Endothelial cell of umbilical vein (primary cell): ENCODE measurements around the gene CCR8. TPM values are rescaled to one million over a fixed set of nuclear protein-coding genes. Genes with fewer than 3 reads are reported as not detected.
"Not testable (repeated sequence)": the region's sequence is repeated elsewhere in the genome, so short reads cannot be mapped to it uniquely, and the experiment has no call there.

Source experiments
- BruUV-seq: library from RNA; stranded (reverse); fragments of 400-500 nt; replicated peaks from 2 replicates; lab custom pipeline; 2021; lab: Mats Ljungman, UMichigan
- CTCF ChIA-PET: fragments of 300-600, 350-600 bp; sonication (Branson Sonifier 250); formaldehyde crosslinking; loops from one replicate; lab custom pipeline; 2021; ENCODE audit warnings: antibody characterized with exemption, inconsistent platforms; lab: Charles Lee
- POLR2A ChIA-PET: fragments of 300-600, 350-600 bp; sonication (Branson Sonifier 250); formaldehyde crosslinking; loops from one replicate; lab custom pipeline; 2021; ENCODE audit warnings: antibody characterized with exemption, inconsistent platforms; lab: Charles Lee
- DNase-seq: peaks from one replicate; pipeline ENCODE4 v3.0.0-alpha.2; 2011; ENCODE audit warnings: low read depth, low spot score
- FAIRE-seq: peaks from 2 replicates; lab custom pipeline; 2011; peaks lifted over from hg19 to GRCh38; lab: Jason Lieb, UNC
- H2AFZ ChIP-seq: 2 replicates; pipeline ENCODE4 v1.6.0; 2012; ENCODE audit warnings: low read depth, low read length, control low read depth, inconsistent platforms
- H3K27ac ChIP-seq: 2 replicates; pipeline ENCODE4 v1.5.1; 2011; ENCODE audit warnings: low read depth, mild to moderate bottlenecking, control low read depth, low read length, moderate library complexity; ENCODE audit not compliant: insufficient read depth
- H3K27me3 ChIP-seq, 2 experiments: 2 replicates each; pipeline versions ENCODE4 v1.6.0 to v1.6.1; 2011; ENCODE audit warnings: low read length in 2 of 2, mixed read lengths in 1 of 2; ENCODE audit not compliant: control insufficient read depth in 2 of 2, insufficient read depth in 2 of 2
- H3K36me3 ChIP-seq, 2 experiments: 2 replicates in 1 of 2; 3 replicates in 1 of 2; pipeline ENCODE4 v1.5.1; 2011; ENCODE audit warnings: low read length in 2 of 2, mild to moderate bottlenecking in 1 of 2, moderate library complexity in 1 of 2; ENCODE audit not compliant: control insufficient read depth in 2 of 2, insufficient read depth in 2 of 2; ENCODE audit errors: extremely low read depth in 1 of 2
- H3K4me1 ChIP-seq: 3 replicates; pipeline ENCODE4 v1.5.1; 2011; ENCODE audit warnings: mild to moderate bottlenecking, low read length; ENCODE audit not compliant: control insufficient read depth, insufficient read depth; ENCODE audit errors: extremely low read depth
- H3K4me2 ChIP-seq: 2 replicates; pipeline ENCODE4 v1.6.1; 2011; ENCODE audit warnings: low read length, control low read depth, mixed read lengths; ENCODE audit not compliant: insufficient read depth
- H3K4me3 ChIP-seq, 3 experiments: fragments of 200-600 bp in 1 of 3; sonication (generic), shearing (Covaris generic) in 1 of 3; replicated peaks in 1 of 3; 2 replicates each; pipeline ENCODE4 v1.5.1; 2011 to 2016; ENCODE audit warnings: control low read depth in 3 of 3, low read length in 3 of 3, mild to moderate bottlenecking in 2 of 3, inconsistent platforms in 1 of 3, low read depth in 1 of 3, moderate library complexity in 1 of 3; ENCODE audit not compliant: insufficient read depth in 1 of 3
- H3K79me2 ChIP-seq: 2 replicates; pipeline ENCODE4 v1.6.0; 2012; ENCODE audit warnings: low read length, inconsistent platforms; ENCODE audit not compliant: control insufficient read depth, insufficient read depth
- H3K9ac ChIP-seq: replicated peaks from 2 replicates; pipeline ENCODE3; 2011; ENCODE audit warnings: low read length, control low read depth; ENCODE audit not compliant: insufficient read depth; ENCODE audit errors: extremely low read depth
- H3K9me1 ChIP-seq: replicated peaks from 3 replicates; pipeline ENCODE4 v1.6.0; 2011; ENCODE audit warnings: mild to moderate bottlenecking, low read length; ENCODE audit not compliant: control insufficient read depth, insufficient read depth; ENCODE audit errors: extremely low read depth
- H3K9me3 ChIP-seq: replicated peaks from 2 replicates; pipeline ENCODE4 v1.5.1; 2012; ENCODE audit warnings: low read length, inconsistent platforms; ENCODE audit not compliant: control insufficient read depth, insufficient read depth
- H4K20me1 ChIP-seq: replicated peaks from 2 replicates; pipeline ENCODE3; 2011; ENCODE audit warnings: mild to moderate bottlenecking, low read length; ENCODE audit not compliant: control insufficient read depth, insufficient read depth; ENCODE audit errors: extremely low read depth
- CTCF ChIP-seq, 2 donors: IDR thresholded peaks; 1 replicate in 1 of 2; 2 replicates in 1 of 2; pipeline ENCODE4 v1.5.1; 2011; ENCODE audit warnings: low read length in 2 of 2, mild to moderate bottlenecking in 2 of 2, moderate library complexity in 2 of 2, control low read depth in 1 of 2, inconsistent platforms in 1 of 2, low read depth in 1 of 2; ENCODE audit not compliant: insufficient read depth in 1 of 2; ENCODE audit errors: extremely low read depth in 1 of 2
- EZH2 ChIP-seq: IDR thresholded peaks from 2 replicates; pipeline ENCODE4 v1.6.1; 2012; ENCODE audit warnings: borderline replicate concordance, low read depth, mild to moderate bottlenecking, moderate library complexity, low read length, inconsistent platforms; ENCODE audit not compliant: severe bottlenecking
- FOS ChIP-seq: IDR thresholded peaks from 2 replicates; pipeline ENCODE4 v1.6.1; 2011; ENCODE audit warnings: mild to moderate bottlenecking, low read length, moderate library complexity, borderline replicate concordance; ENCODE audit not compliant: insufficient read depth
- MAX ChIP-seq: IDR thresholded peaks from 2 replicates; pipeline ENCODE4 v1.6.1; 2011; ENCODE audit not compliant: insufficient read depth, insufficient read length
- POLR2A ChIP-seq: IDR thresholded peaks from 2 replicates; pipeline ENCODE4 v1.6.1; 2012; ENCODE audit warnings: low read depth, mild to moderate bottlenecking, control low read depth, low read length
- dilution Hi-C: fragments of 300-500 bp; cut with MboI; formaldehyde crosslinking; loops from one replicate; pipeline ENCODE4 v1.15.0; 2019; ENCODE audit warnings: low sequenced_read_pairs; ENCODE audit not compliant: extremely low pct_ligation_motif_present
- intact Hi-C: fragments of 100-400 bp; cut with micrococcal nuclease; formaldehyde crosslinking; loops from one replicate; pipeline ENCODE4 v1.10.0; 2022
- polyA plus RNA-seq, 4 experiments: library from polyadenylated mRNA; depleted of rRNA in 3 of 4; stranded (reverse) in 3 of 4; unstranded in 1 of 4; fragments of >200 nt; gene quantifications; 2 replicates each; pipeline versions ENCODE4 v1.2.1 to v1.2.3, GENCODE V29; 2011 to 2012; ENCODE audit warnings: missing spikeins in 1 of 4
- total RNA-seq: library from RNA; stranded (reverse); gene quantifications from 2 replicates; pipeline ENCODE4 v1.2.3, GENCODE V29; 2021

Gene CCR8
- total and polyA plus RNA-seq, 2 donors (not counting 3 experiments of a cell fraction or from before 2014, with no cell fraction given): not detected

- ChIA-PET CTCF (no interaction called here), POLR2A (interaction anchor here (0.6 kb wide), 1 partner anchor 28 kb away, joined by 3 read pairs; no protein-coding TSS in a partner anchor)
- no TSS peak for BruUV-seq
- FAIRE-seq: no peak
- Histone ChIP-seq H3K9me1 (no peaks in the 10 kb centered on the region), H3K9me3 (no peaks in the 10 kb centered on the region), H2AFZ (no peak overlapping the region), H3K27ac (no peak overlapping the region), H3K4me2 (no peak overlapping the region), H3K27me3 (peaks cover 4 to 6% of the 10 kb centered on the region in 2 experiments), H3K9ac (no peak overlapping the region), H3K36me3 (no peaks in the 10 kb centered on the region), H3K4me1 (no peaks in the 10 kb centered on the region), H4K20me1 (no peaks in the 10 kb centered on the region), H3K4me3 (no peak overlapping the region), H3K79me2 (no peaks in the 10 kb centered on the region)
- intact Hi-C loops (no loop called here), dilution Hi-C loops (no loop called here)
- DNase-seq: no peak
- TF ChIP-seq POLR2A (no peak), CTCF (IDR thresholded peaks at IDR 0.05; ENCODE audit: extremely low read depth in 1 of 2, insufficient read depth in 1 of 2, low read depth in 1 of 2, low read length in 2 of 2) (no peak), MAX (no peak), FOS (no peak), EZH2 (no peak)
Measured at GRCh38 chr3:39350714-39351113, 21.2 kb downstream of the CCR8 start.

GRCh38 chr3:39351134-39351533 is 21.6 kb downstream of the CCR8 start:
- H3K27ac ChIP-seq, DNase-seq, BruUV-seq, H3K9ac ChIP-seq, intact Hi-C loops, FAIRE-seq, H4K20me1 ChIP-seq, H3K4me3 ChIP-seq, H3K9me1 ChIP-seq, H2AFZ ChIP-seq, H3K79me2 ChIP-seq, H3K4me1 ChIP-seq, CTCF ChIA-PET, H3K36me3 ChIP-seq, H3K9me3 ChIP-seq, H3K4me2 ChIP-seq, dilution Hi-C loops, H3K27me3 ChIP-seq, POLR2A ChIA-PET: not testable (repeated sequence)

GRCh38 chr3:39353168-39353927 is 23.8 kb downstream of the CCR8 start:
- H3K79me2 ChIP-seq, H3K9me1 ChIP-seq, BruUV-seq, CTCF ChIA-PET, intact Hi-C loops, H3K27me3 ChIP-seq, H3K36me3 ChIP-seq, H2AFZ ChIP-seq, H3K9me3 ChIP-seq, dilution Hi-C loops, DNase-seq, H3K27ac ChIP-seq, H3K4me2 ChIP-seq, POLR2A ChIA-PET, H3K9ac ChIP-seq, H3K4me1 ChIP-seq, FAIRE-seq, H4K20me1 ChIP-seq, H3K4me3 ChIP-seq: not testable (repeated sequence)
